ENCODE measurements around the gene PPP1R9B. TPM values are rescaled to one million over a fixed set of nuclear protein-coding genes. Genes with fewer than 3 reads are reported as not detected.

Gene PPP1R9B
- total and polyA plus RNA-seq, 2 of the 8 experiments (the other 6 are each of a cell fraction or from before 2014, with no cell fraction given), result 5.2 to 13.1 TPM

- H4K20me1 ChIP-seq (replicated peaks in 1 of 2; ENCODE audit: control insufficient read depth in 1 of 2, insufficient read depth in 2 of 2, low read length in 2 of 2), result peaks cover 0 to 2% of the 10 kb centered on the region in 2 experiments
- no peak overlapping the region for H3K23ac ChIP-seq (ENCODE audit: insufficient read length)
- peak overlapping the region; percentile 29; the same call in 1 of the 2 replicates for H2AK5ac ChIP-seq (ENCODE audit: low read depth, low read length)
- ChIA-PET CTCF (ENCODE audit: partially characterized antibody) (interaction anchor here (0.6 to 23.0 kb wide), 20 partner anchors 11 to 329 kb away, joined by 3 to 412 read pairs (median 4); partner anchors contain the start of genes DLX3, PDK2 and PPP1R9B), POLR2A (ENCODE audit: partially characterized antibody) (interaction anchor here (0.6 to 1.6 kb wide), 7 partner anchors 8 to 29 kb away, joined by 3 to 8 read pairs (median 3); no protein-coding TSS in a partner anchor)
- FAIRE-seq (no peak), DNase-seq (ENCODE audit: low read depth in 1 of 2, low spot score in 2 of 2) (peak in 1 of 2 experiments; percentile 55)
- H3K4me1 ChIP-seq (replicated peaks in 1 of 4; ENCODE audit: control insufficient read depth in 3 of 4, insufficient read depth in 4 of 4, low read length in 3 of 4), result peaks cover 6 to 11% (median 9%) of the 10 kb centered on the region in 4 experiments; a peak in 6 of 7 replicates
- H3K14ac ChIP-seq (ENCODE audit: insufficient read length), result no peak overlapping the region
- H2BK120ac ChIP-seq (replicated peaks; ENCODE audit: low read depth, low read length), result no peak overlapping the region
- no peak overlapping the region for H4K5ac ChIP-seq (ENCODE audit: insufficient read length, low read depth, low read length)
- no peak overlapping the region for H2BK12ac ChIP-seq (ENCODE audit: low read depth, low read length)
- no peak overlapping the region for H2BK20ac ChIP-seq (ENCODE audit: low read length)
- H3K36me3 ChIP-seq (ENCODE audit: control insufficient read depth in 2 of 4, insufficient read depth in 4 of 4, low read length in 3 of 4), result no peaks in the 10 kb centered on the region; a peak in 2 of 8 replicates
- no peaks in the 10 kb centered on the region for H3K79me1 ChIP-seq (ENCODE audit: low read depth, low read length)
- H3K27me3 ChIP-seq (replicated peaks in 1 of 4; ENCODE audit: control insufficient read depth in 3 of 4, extremely low read depth in 1 of 4, insufficient read depth in 3 of 4, low read length in 3 of 4), result no peaks in the 10 kb centered on the region; a peak in 1 of 7 replicates
- no peak overlapping the region for H3K56ac ChIP-seq (replicated peaks; ENCODE audit: insufficient read length, low read depth, low read length)
- H3K23me2 ChIP-seq (ENCODE audit: low read depth, low read length), result peaks cover under 1% of the 10 kb centered on the region; the same call in 1 of the 2 replicates
- H4K8ac ChIP-seq (ENCODE audit: extremely low read depth, insufficient read depth, low read length), result no peak overlapping the region
- H3K9ac ChIP-seq (replicated peaks in 1 of 4; ENCODE audit: extremely low read depth in 1 of 4, low read depth in 3 of 4, low read length in 3 of 4), result no peak overlapping the region
- H3K27ac ChIP-seq (ENCODE audit: low read depth, low read length), result 0 out of 2 replicates have a peak overlapping the region, but pooled peaks have one; percentile 5
- 78% methylated on average over 14 of the region's 14 CpGs; no CpG with 5 or more reads in 1 of the 2 experiments for WGBS, 2 experiments (ENCODE audit: extremely low coverage in 1 of 2, insufficient coverage in 1 of 2, insufficient read length in 1 of 2, insufficient replicate concordance in 2 of 2, low coverage in 1 of 2, low lambda C conversion rate in 2 of 2, missing lambda C conversion rate in 1 of 2)
- no peaks in the 10 kb centered on the region for H3K9me3 ChIP-seq (ENCODE audit: insufficient read depth in 2 of 2, low read depth in 1 of 2, low read length in 1 of 2)
- no peak overlapping the region for H3K18ac ChIP-seq (ENCODE audit: extremely low read depth, low read length)
- no peak overlapping the region for H3K4me3 ChIP-seq (ENCODE audit: extremely low read depth in 1 of 4, insufficient read depth in 2 of 4, low read depth in 3 of 4, low read length in 4 of 4)
- 0 out of 2 replicates have a peak overlapping the region, but pooled peaks have one; percentile 46 for H2BK15ac ChIP-seq (ENCODE audit: low read length)
- H2BK5ac ChIP-seq (ENCODE audit: low read depth, low read length), result 0 out of 2 replicates have a peak overlapping the region, but pooled peaks have one; percentile 5
- no peak overlapping the region for H3K4me2 ChIP-seq (ENCODE audit: insufficient read depth in 1 of 2, low read depth in 2 of 2, low read length in 2 of 2)
- no peaks in the 10 kb centered on the region for H3K79me2 ChIP-seq (ENCODE audit: control insufficient read depth in 1 of 2, insufficient read depth in 2 of 2, low read length in 2 of 2)
- no peak overlapping the region for H4K91ac ChIP-seq (replicated peaks; ENCODE audit: insufficient read length, low read length)
- no peak overlapping the region for H3K4ac ChIP-seq (replicated peaks; ENCODE audit: insufficient read length, low read depth, low read length)
- peak in 1 of 3 experiments; percentile 24; a peak in 1 of 4 replicates for TF ChIP-seq CTCF (IDR thresholded peaks at IDR 0.05; ENCODE audit: control extremely low read depth in 1 of 3, insufficient read depth in 1 of 3, low read depth in 1 of 3, low read length in 3 of 3)
- peak; percentile 53; the same call in 1 of the 2 replicates for TF ChIP-seq SRF (IDR thresholded peaks at IDR 0.05; ENCODE audit: low read depth, low read length)
- TF ChIP-seq CBX8 (IDR thresholded peaks at IDR 0.05; ENCODE audit: borderline replicate concordance, low read depth, low read length), result no peak
- no peak overlapping the region for H2AFZ ChIP-seq (ENCODE audit: low read length)
These were observed 38.5 kb downstream of the PPP1R9B start for GRCh38 chr17:50111673-50112655.
